ENCODE data around the gene ADAMTS17.

The ADAMTS17 gene

DNA sequence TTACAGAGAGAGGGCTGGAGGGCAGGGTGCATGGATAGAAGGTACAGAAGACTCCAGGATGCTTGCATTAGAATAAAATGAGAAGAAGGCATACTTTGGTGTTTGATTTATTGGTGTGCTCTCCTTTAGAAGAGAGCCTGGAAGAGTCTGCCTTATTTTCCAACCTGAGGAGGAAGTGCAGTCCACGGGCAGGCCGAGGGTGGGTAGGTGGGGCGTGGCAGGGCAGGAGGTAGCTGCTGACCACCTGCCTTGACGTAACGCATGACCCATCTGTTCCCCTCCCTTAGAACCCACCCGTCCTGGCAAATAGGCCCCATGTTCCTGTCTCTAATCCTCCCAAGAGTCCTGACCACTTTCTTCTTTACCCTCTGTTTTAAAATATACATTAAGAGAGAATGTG, 386.2 kb downstream of the ADAMTS17 start:
- TF ChIP-seq, protein P1, sequence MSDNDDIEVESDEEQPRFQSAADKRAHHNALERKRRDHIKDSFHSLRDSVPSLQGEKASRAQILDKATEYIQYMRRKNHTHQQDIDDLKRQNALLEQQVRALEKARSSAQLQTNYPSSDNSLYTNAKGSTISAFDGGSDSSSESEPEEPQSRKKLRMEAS (IDR thresholded peaks at IDR 0.05): no peak
- TF ChIP-seq, protein P2, sequence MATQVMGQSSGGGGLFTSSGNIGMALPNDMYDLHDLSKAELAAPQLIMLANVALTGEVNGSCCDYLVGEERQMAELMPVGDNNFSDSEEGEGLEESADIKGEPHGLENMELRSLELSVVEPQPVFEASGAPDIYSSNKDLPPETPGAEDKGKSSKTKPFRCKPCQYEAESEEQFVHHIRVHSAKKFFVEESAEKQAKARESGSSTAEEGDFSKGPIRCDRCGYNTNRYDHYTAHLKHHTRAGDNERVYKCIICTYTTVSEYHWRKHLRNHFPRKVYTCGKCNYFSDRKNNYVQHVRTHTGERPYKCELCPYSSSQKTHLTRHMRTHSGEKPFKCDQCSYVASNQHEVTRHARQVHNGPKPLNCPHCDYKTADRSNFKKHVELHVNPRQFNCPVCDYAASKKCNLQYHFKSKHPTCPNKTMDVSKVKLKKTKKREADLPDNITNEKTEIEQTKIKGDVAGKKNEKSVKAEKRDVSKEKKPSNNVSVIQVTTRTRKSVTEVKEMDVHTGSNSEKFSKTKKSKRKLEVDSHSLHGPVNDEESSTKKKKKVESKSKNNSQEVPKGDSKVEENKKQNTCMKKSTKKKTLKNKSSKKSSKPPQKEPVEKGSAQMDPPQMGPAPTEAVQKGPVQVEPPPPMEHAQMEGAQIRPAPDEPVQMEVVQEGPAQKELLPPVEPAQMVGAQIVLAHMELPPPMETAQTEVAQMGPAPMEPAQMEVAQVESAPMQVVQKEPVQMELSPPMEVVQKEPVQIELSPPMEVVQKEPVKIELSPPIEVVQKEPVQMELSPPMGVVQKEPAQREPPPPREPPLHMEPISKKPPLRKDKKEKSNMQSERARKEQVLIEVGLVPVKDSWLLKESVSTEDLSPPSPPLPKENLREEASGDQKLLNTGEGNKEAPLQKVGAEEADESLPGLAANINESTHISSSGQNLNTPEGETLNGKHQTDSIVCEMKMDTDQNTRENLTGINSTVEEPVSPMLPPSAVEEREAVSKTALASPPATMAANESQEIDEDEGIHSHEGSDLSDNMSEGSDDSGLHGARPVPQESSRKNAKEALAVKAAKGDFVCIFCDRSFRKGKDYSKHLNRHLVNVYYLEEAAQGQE (IDR thresholded peaks at IDR 0.05; ENCODE audit: low read depth): no peak
- no peak for TF ChIP-seq NFIC (IDR thresholded peaks at IDR 0.05)
- no peak for TF ChIP-seq TEAD4 (IDR thresholded peaks at IDR 0.05)
- no peak for TF ChIP-seq CEBPB (IDR thresholded peaks at IDR 0.05)
- TF ChIP-seq YY1 (IDR thresholded peaks at IDR 0.05; ENCODE audit: low read depth): no peak
- TF ChIP-seq RAD21 (IDR thresholded peaks at IDR 0.05; ENCODE audit: low read depth): no peak
- no peak for TF ChIP-seq ZBTB7A (IDR thresholded peaks at IDR 0.05; ENCODE audit: low read depth)
- TF ChIP-seq FOXM1 (IDR thresholded peaks at IDR 0.05; ENCODE audit: borderline replicate concordance, low read depth): no peak
- no peak for TF ChIP-seq CREB1 (IDR thresholded peaks at IDR 0.05; ENCODE audit: low read depth)

GRCh38 chr15:99955181-99955525, 386.6 kb downstream of the ADAMTS17 start:
- no peak for TF ChIP-seq TEAD4 (IDR thresholded peaks at IDR 0.05)
- no peak for TF ChIP-seq FOXM1 (IDR thresholded peaks at IDR 0.05; ENCODE audit: borderline replicate concordance, low read depth)
- no peak for TF ChIP-seq CREB1 (IDR thresholded peaks at IDR 0.05; ENCODE audit: low read depth)
- TF ChIP-seq YY1 (IDR thresholded peaks at IDR 0.05; ENCODE audit: low read depth): no peak
- TF ChIP-seq EP300 (IDR thresholded peaks at IDR 0.05; ENCODE audit: borderline replicate concordance): no peak
- TF ChIP-seq, protein P2 (IDR thresholded peaks at IDR 0.05; ENCODE audit: low read depth): no peak
- no peak for TF ChIP-seq TCF12 (IDR thresholded peaks at IDR 0.05; ENCODE audit: low read depth)
- no peak for TF ChIP-seq TAF1 (IDR thresholded peaks at IDR 0.05; ENCODE audit: low read depth)
- TF ChIP-seq, protein P1 (IDR thresholded peaks at IDR 0.05): no peak
- no peak for TF ChIP-seq ZBTB7A (IDR thresholded peaks at IDR 0.05; ENCODE audit: low read depth)
- no peak for TF ChIP-seq CEBPB (IDR thresholded peaks at IDR 0.05)
- TF ChIP-seq NFIC (IDR thresholded peaks at IDR 0.05): no peak
- no peak for TF ChIP-seq USF1 (IDR thresholded peaks at IDR 0.05)
- no peak for TF ChIP-seq EGR1 (IDR thresholded peaks at IDR 0.05)
- TF ChIP-seq RAD21 (IDR thresholded peaks at IDR 0.05; ENCODE audit: low read depth): no peak

DNA sequence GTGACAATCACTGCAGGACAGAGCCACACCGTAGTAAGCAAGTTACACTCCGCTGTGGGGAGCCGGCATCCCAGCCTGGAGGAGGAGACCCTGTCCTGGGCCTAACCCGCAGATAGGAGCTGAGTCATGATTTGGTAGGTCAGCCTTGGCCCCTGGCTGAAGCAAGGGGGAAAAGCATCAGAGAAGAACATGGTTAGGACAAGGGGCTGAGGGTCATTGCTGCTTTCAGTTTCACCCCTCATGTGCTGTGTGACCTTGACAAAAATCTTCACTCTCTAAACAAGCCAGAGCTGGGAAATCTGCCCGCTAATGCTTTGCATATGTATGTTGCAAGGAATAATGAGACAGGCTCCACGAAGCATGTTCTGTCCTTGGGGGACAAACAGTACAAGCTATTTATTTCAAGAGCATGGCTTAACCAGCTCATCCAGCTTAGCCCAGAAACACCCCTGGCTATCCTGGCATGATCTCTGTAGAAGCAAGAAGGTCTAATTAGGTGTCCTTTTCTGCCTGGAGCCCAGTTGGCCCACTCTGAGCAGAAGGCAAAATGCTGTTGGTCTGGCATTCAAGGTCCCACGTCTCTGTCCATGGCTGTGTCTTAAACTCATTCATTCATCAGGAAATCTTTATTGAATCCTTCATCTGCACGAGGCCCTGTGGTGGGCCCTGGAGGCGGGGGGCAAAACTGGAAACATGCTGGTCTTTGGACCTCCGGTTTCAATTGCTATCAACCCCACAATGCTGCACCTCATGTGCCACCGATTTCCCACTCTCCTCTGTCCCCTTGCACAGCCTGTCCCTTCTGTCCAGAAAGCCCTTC, 387.2 kb downstream of the ADAMTS17 start:
- TF ChIP-seq, protein P2 (IDR thresholded peaks at IDR 0.05; ENCODE audit: low read depth): no peak
- TF ChIP-seq RAD21 (IDR thresholded peaks at IDR 0.05; ENCODE audit: low read depth) (no peak), TEAD4 (IDR thresholded peaks at IDR 0.05) (no peak), EP300 (IDR thresholded peaks at IDR 0.05; ENCODE audit: borderline replicate concordance) (no peak), USF1 (IDR thresholded peaks at IDR 0.05) (no peak), FOXM1 (IDR thresholded peaks at IDR 0.05; ENCODE audit: borderline replicate concordance, low read depth) (no peak), YY1 (IDR thresholded peaks at IDR 0.05; ENCODE audit: low read depth) (no peak), TAF1 (IDR thresholded peaks at IDR 0.05; ENCODE audit: low read depth) (no peak), CEBPB (IDR thresholded peaks at IDR 0.05) (no peak), ZBTB7A (IDR thresholded peaks at IDR 0.05; ENCODE audit: low read depth) (no peak)

DNA sequence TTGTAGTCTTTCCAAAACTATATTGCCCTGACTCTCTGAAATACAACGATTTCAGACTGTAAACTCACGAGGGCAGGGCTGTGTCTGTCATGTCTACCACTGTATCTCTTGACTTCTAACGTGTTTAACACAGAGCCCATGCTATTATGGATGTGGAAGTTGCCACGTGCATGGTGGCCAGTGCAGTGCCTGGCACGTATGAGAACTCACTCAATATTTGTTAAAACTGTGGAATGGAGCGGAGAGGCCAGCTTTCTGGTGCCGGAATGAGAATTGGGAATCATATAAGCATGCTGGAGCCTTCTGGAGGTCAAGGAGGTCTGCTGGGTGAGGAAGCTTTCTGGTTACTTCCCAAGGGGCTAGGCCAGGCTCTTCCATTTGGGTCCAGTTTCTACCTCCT, 387.9 kb downstream of the ADAMTS17 start:
- TF ChIP-seq RAD21 (IDR thresholded peaks at IDR 0.05; ENCODE audit: low read depth) (no peak), USF1 (IDR thresholded peaks at IDR 0.05) (no peak), NFIC (IDR thresholded peaks at IDR 0.05) (no peak), ZBTB7A (IDR thresholded peaks at IDR 0.05; ENCODE audit: low read depth) (no peak), EP300 (IDR thresholded peaks at IDR 0.05; ENCODE audit: borderline replicate concordance) (no peak), CEBPB (IDR thresholded peaks at IDR 0.05) (no peak), TAF1 (IDR thresholded peaks at IDR 0.05; ENCODE audit: low read depth) (no peak), TCF12 (IDR thresholded peaks at IDR 0.05; ENCODE audit: low read depth) (no peak), EGR1 (IDR thresholded peaks at IDR 0.05) (no peak), YY1 (IDR thresholded peaks at IDR 0.05; ENCODE audit: low read depth) (no peak), FOXM1 (IDR thresholded peaks at IDR 0.05; ENCODE audit: borderline replicate concordance, low read depth) (no peak)
- TF ChIP-seq, protein P1 (IDR thresholded peaks at IDR 0.05): no peak
- TF ChIP-seq, protein P2 (IDR thresholded peaks at IDR 0.05; ENCODE audit: low read depth): no peak

Measured in Ishikawa (cell line).